GM23338 (cell line): ENCODE data around the gene ITFG1. TPM values are rescaled to one million over a fixed set of nuclear protein-coding genes. Genes with fewer than 3 reads are reported as not detected.

Source experiments
- CREB1 ChIP-seq: fragments of 250-450 bp; sonication (Bioruptor Pico); IDR thresholded peaks from 2 replicates; pipeline ENCODE4 v1.5.0; 2020; ENCODE audit warnings: low read depth, mild to moderate bottlenecking, moderate library complexity
- EZH2phosphoT487 ChIP-seq: fragments of 200-600 bp; sonication (generic); IDR thresholded peaks from one replicate; pipeline ENCODE4 v1.8.1; 2018; ENCODE audit warnings: antibody characterized with exemption; ENCODE audit not compliant: unreplicated experiment
- POLR2AphosphoS5 ChIP-seq: IDR thresholded peaks from 2 replicates; pipeline ENCODE4 v1.6.1; 2016; ENCODE audit warnings: antibody characterized with exemption, low read depth
- STAT1 ChIP-seq: IDR thresholded peaks from one replicate; pipeline ENCODE4 v1.6.1; 2016; ENCODE audit warnings: antibody characterized with exemption; ENCODE audit not compliant: unreplicated experiment
- ZNF331 ChIP-seq: fragments of 250-450 bp; sonication (Bioruptor Pico); IDR thresholded peaks from 2 replicates; pipeline ENCODE4 v1.5.0; 2020; ENCODE audit warnings: low read depth, mild to moderate bottlenecking, moderate library complexity
- polyA plus RNA-seq: library from polyadenylated mRNA; unstranded; fragments of >200 nt; fragmentation: Nextera tagmentation; extraction: Ambion mirVana; gene quantifications from 2 replicates; pipeline ENCODE4 v1.2.1, GENCODE V29; 2016
- total RNA-seq: library from RNA; depleted of rRNA; stranded (reverse); fragments of >200 nt; shearing (Covaris generic); gene quantifications from 2 replicates; pipeline ENCODE4 v1.2.3, GENCODE V29; 2014
- TF ChIP-seq, protein P1 (sequence below): fragments of 250-450 bp; sonication (Bioruptor Pico); IDR thresholded peaks from 2 replicates; pipeline ENCODE4 v1.5.0; 2020; ENCODE audit warnings: mild to moderate bottlenecking, moderate library complexity
- TF ChIP-seq, protein P2 (sequence below): IDR thresholded peaks from 2 replicates; pipeline ENCODE4 v1.6.1; 2016; ENCODE audit warnings: antibody characterized with exemption
- TF ChIP-seq, protein P3 (sequence below): IDR thresholded peaks from one replicate; pipeline ENCODE4 v1.6.1; 2018; ENCODE audit warnings: antibody characterized with exemption; ENCODE audit not compliant: unreplicated experiment

ITFG1 gene
- total and polyA plus RNA-seq, 2 experiments from 2014 or later = 18.5 to 26.9 TPM

DNA sequence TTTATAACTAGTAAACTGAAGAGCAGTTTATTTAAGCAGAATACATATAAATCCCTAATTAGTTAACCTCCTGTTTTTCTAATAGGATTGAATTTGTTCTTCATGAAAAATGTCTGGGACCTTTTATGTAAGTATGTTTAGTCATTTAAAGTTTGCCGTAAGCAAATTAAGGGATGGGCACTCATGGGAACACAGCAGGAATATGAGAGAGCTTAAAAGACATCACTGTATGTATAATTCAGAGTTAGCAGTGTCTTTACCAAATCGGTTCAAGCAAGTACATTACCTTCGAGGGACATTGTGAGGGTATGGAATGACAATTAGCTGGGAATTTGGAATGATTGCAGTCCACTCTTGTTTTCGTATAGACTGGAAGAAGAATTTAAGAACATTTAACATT lies 299.4 kb downstream of the ITFG1 start (continued):
- TF ChIP-seq, protein P1, sequence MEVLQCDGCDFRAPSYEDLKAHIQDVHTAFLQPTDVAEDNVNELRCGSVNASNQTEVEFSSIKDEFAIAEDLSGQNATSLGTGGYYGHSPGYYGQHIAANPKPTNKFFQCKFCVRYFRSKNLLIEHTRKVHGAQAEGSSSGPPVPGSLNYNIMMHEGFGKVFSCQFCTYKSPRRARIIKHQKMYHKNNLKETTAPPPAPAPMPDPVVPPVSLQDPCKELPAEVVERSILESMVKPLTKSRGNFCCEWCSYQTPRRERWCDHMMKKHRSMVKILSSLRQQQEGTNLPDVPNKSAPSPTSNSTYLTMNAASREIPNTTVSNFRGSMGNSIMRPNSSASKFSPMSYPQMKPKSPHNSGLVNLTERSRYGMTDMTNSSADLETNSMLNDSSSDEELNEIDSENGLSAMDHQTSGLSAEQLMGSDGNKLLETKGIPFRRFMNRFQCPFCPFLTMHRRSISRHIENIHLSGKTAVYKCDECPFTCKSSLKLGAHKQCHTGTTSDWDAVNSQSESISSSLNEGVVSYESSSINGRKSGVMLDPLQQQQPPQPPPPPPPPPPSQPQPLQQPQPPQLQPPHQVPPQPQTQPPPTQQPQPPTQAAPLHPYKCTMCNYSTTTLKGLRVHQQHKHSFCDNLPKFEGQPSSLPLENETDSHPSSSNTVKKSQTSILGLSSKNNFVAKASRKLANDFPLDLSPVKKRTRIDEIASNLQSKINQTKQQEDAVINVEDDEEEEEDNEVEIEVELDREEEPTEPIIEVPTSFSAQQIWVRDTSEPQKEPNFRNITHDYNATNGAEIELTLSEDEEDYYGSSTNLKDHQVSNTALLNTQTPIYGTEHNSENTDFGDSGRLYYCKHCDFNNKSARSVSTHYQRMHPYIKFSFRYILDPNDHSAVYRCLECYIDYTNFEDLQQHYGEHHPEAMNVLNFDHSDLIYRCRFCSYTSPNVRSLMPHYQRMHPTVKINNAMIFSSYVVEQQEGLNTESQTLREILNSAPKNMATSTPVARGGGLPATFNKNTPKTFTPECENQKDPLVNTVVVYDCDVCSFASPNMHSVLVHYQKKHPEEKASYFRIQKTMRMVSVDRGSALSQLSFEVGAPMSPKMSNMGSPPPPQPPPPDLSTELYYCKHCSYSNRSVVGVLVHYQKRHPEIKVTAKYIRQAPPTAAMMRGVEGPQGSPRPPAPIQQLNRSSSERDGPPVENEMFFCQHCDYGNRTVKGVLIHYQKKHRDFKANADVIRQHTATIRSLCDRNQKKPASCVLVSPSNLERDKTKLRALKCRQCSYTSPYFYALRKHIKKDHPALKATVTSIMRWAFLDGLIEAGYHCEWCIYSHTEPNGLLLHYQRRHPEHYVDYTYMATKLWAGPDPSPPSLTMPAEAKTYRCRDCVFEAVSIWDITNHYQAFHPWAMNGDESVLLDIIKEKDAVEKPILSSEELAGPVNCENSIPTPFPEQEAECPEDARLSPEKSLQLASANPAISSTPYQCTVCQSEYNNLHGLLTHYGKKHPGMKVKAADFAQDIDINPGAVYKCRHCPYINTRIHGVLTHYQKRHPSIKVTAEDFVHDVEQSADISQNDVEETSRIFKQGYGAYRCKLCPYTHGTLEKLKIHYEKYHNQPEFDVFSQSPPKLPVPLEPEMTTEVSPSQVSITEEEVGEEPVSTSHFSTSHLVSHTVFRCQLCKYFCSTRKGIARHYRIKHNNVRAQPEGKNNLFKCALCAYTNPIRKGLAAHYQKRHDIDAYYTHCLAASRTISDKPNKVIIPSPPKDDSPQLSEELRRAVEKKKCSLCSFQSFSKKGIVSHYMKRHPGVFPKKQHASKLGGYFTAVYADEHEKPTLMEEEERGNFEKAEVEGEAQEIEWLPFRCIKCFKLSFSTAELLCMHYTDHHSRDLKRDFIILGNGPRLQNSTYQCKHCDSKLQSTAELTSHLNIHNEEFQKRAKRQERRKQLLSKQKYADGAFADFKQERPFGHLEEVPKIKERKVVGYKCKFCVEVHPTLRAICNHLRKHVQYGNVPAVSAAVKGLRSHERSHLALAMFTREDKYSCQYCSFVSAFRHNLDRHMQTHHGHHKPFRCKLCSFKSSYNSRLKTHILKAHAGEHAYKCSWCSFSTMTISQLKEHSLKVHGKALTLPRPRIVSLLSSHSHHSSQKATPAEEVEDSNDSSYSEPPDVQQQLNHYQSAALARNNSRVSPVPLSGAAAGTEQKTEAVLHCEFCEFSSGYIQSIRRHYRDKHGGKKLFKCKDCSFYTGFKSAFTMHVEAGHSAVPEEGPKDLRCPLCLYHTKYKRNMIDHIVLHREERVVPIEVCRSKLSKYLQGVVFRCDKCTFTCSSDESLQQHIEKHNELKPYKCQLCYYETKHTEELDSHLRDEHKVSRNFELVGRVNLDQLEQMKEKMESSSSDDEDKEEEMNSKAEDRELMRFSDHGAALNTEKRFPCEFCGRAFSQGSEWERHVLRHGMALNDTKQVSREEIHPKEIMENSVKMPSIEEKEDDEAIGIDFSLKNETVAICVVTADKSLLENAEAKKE (CRISPR knock-in tag) = no peak
- TF ChIP-seq POLR2AphosphoS5 (no peak), ZNF331 (CRISPR knock-in tag) (no peak), CREB1 (no peak), EZH2phosphoT487 (no peak), STAT1 (no peak)
- TF ChIP-seq, protein P2, sequence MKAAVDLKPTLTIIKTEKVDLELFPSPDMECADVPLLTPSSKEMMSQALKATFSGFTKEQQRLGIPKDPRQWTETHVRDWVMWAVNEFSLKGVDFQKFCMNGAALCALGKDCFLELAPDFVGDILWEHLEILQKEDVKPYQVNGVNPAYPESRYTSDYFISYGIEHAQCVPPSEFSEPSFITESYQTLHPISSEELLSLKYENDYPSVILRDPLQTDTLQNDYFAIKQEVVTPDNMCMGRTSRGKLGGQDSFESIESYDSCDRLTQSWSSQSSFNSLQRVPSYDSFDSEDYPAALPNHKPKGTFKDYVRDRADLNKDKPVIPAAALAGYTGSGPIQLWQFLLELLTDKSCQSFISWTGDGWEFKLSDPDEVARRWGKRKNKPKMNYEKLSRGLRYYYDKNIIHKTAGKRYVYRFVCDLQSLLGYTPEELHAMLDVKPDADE = no peak
- TF ChIP-seq, protein P3, sequence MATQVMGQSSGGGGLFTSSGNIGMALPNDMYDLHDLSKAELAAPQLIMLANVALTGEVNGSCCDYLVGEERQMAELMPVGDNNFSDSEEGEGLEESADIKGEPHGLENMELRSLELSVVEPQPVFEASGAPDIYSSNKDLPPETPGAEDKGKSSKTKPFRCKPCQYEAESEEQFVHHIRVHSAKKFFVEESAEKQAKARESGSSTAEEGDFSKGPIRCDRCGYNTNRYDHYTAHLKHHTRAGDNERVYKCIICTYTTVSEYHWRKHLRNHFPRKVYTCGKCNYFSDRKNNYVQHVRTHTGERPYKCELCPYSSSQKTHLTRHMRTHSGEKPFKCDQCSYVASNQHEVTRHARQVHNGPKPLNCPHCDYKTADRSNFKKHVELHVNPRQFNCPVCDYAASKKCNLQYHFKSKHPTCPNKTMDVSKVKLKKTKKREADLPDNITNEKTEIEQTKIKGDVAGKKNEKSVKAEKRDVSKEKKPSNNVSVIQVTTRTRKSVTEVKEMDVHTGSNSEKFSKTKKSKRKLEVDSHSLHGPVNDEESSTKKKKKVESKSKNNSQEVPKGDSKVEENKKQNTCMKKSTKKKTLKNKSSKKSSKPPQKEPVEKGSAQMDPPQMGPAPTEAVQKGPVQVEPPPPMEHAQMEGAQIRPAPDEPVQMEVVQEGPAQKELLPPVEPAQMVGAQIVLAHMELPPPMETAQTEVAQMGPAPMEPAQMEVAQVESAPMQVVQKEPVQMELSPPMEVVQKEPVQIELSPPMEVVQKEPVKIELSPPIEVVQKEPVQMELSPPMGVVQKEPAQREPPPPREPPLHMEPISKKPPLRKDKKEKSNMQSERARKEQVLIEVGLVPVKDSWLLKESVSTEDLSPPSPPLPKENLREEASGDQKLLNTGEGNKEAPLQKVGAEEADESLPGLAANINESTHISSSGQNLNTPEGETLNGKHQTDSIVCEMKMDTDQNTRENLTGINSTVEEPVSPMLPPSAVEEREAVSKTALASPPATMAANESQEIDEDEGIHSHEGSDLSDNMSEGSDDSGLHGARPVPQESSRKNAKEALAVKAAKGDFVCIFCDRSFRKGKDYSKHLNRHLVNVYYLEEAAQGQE = no peak
